A549 (cell line): Measurements from ENCODE around the gene GSAP.

Experiments used
- CHD2 ChIP-seq: fragments of 150-350 bp; IDR thresholded peaks from 2 replicates; pipeline ENCODE4 v1.6.1; 2014; ENCODE audit warnings: low read length; ENCODE audit not compliant: partially characterized antibody
- EP300 ChIP-seq, 2 experiments: fragments of >200 bp; sonication (Bioruptor Twin); formaldehyde crosslinking; IDR thresholded peaks; 2 replicates in 1 of 2; 3 replicates in 1 of 2; pipeline ENCODE4 v1.6.1; 2016 to 2017
- JUN ChIP-seq, 2 experiments: fragments of >200 bp; sonication (Bioruptor Twin); formaldehyde crosslinking; IDR thresholded peaks; 2 replicates in 1 of 2; 3 replicates in 1 of 2; pipeline ENCODE4 v1.6.1; 2016 to 2017
- JUNB ChIP-seq: fragments of >200 bp; sonication (Bioruptor Twin); formaldehyde crosslinking; IDR thresholded peaks from 2 replicates; pipeline ENCODE4 v1.6.1; 2016
- POLR2A ChIP-seq: IDR thresholded peaks from 2 replicates; pipeline ENCODE4 v1.6.1; 2012; ENCODE audit warnings: mild to moderate bottlenecking, low read length
- RAD21 ChIP-seq, 2 experiments: fragments of >200 bp in 1 of 2; sonication (Bioruptor Twin) in 1 of 2; formaldehyde crosslinking in 1 of 2; IDR thresholded peaks in 1 of 2; conservative IDR thresholded peaks in 1 of 2; 2 replicates in 1 of 2; 3 replicates in 1 of 2; pipeline ENCODE4 v1.6.1; 2012 to 2018; ENCODE audit warnings: inconsistent platforms in 1 of 2
- RFX5 ChIP-seq: fragments of 450-650 bp; IDR thresholded peaks from 2 replicates; pipeline ENCODE4 v1.7.1; 2014; ENCODE audit warnings: antibody characterized with exemption, mild to moderate bottlenecking, moderate library complexity
- TFCP2L1 ChIP-seq: fragments of 250-450 bp; sonication (Bioruptor Pico); IDR thresholded peaks from 2 replicates; pipeline ENCODE4 v1.5.0; 2021; ENCODE audit warnings: mild to moderate bottlenecking
- TF ChIP-seq, protein P1 (sequence below): IDR thresholded peaks from 2 replicates; pipeline ENCODE4 v1.6.1; 2012; ENCODE audit warnings: low read depth, borderline replicate concordance
- TF ChIP-seq, protein P2 (sequence below): fragments of 450-650 bp; IDR thresholded peaks from 2 replicates; pipeline ENCODE4 v1.6.1; 2014; ENCODE audit warnings: antibody characterized with exemption
- TF ChIP-seq, protein P3 (sequence below): fragments of >200 bp; sonication (Bioruptor Twin); formaldehyde crosslinking; IDR thresholded peaks from 3 replicates; pipeline ENCODE4 v1.5.1; 2016
- TF ChIP-seq, protein P4 (sequence below): fragments of 200-600 bp; sonication (generic); IDR thresholded peaks from 2 replicates; pipeline ENCODE4 v1.6.1; 2016; ENCODE audit warnings: antibody characterized with exemption, mild to moderate bottlenecking, moderate library complexity

DNA sequence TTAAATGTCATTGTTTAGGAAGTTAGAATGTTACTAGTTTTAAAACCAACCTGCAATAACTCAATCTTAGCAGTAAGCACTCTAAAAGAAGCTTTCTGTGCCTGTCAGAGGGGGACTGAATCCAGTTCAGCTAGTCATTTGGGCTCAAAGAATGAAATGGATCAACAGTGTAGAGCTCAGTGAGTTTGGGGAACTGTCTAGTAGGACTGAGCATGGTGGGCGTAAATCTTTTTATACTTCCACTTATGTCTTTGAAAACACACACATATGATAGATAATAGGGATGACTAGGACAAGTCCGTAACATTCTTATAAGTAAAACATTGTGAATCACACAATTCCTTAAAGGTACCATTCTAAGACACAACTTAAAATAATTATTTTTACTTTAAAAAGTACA, 11.5 kb downstream of the GSAP start:
- TF ChIP-seq JUN (IDR thresholded peaks at IDR 0.05) (no peak), POLR2A (no peak), TFCP2L1 (CRISPR knock-in tag) (no peak), RAD21 (conservative IDR thresholded peaks at IDR 0.05 in 1 of 2, IDR thresholded peaks at IDR 0.05 in 1 of 2) (no peak), CHD2 (no peak), JUNB (no peak), EP300 (IDR thresholded peaks at IDR 0.05) (no peak), RFX5 (no peak)
- TF ChIP-seq, protein P1, sequence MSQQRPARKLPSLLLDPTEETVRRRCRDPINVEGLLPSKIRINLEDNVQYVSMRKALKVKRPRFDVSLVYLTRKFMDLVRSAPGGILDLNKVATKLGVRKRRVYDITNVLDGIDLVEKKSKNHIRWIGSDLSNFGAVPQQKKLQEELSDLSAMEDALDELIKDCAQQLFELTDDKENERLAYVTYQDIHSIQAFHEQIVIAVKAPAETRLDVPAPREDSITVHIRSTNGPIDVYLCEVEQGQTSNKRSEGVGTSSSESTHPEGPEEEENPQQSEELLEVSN, result no peak
- TF ChIP-seq, protein P2, sequence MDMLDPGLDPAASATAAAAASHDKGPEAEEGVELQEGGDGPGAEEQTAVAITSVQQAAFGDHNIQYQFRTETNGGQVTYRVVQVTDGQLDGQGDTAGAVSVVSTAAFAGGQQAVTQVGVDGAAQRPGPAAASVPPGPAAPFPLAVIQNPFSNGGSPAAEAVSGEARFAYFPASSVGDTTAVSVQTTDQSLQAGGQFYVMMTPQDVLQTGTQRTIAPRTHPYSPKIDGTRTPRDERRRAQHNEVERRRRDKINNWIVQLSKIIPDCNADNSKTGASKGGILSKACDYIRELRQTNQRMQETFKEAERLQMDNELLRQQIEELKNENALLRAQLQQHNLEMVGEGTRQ, result no peak
- TF ChIP-seq, protein P3, sequence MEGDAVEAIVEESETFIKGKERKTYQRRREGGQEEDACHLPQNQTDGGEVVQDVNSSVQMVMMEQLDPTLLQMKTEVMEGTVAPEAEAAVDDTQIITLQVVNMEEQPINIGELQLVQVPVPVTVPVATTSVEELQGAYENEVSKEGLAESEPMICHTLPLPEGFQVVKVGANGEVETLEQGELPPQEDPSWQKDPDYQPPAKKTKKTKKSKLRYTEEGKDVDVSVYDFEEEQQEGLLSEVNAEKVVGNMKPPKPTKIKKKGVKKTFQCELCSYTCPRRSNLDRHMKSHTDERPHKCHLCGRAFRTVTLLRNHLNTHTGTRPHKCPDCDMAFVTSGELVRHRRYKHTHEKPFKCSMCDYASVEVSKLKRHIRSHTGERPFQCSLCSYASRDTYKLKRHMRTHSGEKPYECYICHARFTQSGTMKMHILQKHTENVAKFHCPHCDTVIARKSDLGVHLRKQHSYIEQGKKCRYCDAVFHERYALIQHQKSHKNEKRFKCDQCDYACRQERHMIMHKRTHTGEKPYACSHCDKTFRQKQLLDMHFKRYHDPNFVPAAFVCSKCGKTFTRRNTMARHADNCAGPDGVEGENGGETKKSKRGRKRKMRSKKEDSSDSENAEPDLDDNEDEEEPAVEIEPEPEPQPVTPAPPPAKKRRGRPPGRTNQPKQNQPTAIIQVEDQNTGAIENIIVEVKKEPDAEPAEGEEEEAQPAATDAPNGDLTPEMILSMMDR, result no peak
- TF ChIP-seq, protein P4, sequence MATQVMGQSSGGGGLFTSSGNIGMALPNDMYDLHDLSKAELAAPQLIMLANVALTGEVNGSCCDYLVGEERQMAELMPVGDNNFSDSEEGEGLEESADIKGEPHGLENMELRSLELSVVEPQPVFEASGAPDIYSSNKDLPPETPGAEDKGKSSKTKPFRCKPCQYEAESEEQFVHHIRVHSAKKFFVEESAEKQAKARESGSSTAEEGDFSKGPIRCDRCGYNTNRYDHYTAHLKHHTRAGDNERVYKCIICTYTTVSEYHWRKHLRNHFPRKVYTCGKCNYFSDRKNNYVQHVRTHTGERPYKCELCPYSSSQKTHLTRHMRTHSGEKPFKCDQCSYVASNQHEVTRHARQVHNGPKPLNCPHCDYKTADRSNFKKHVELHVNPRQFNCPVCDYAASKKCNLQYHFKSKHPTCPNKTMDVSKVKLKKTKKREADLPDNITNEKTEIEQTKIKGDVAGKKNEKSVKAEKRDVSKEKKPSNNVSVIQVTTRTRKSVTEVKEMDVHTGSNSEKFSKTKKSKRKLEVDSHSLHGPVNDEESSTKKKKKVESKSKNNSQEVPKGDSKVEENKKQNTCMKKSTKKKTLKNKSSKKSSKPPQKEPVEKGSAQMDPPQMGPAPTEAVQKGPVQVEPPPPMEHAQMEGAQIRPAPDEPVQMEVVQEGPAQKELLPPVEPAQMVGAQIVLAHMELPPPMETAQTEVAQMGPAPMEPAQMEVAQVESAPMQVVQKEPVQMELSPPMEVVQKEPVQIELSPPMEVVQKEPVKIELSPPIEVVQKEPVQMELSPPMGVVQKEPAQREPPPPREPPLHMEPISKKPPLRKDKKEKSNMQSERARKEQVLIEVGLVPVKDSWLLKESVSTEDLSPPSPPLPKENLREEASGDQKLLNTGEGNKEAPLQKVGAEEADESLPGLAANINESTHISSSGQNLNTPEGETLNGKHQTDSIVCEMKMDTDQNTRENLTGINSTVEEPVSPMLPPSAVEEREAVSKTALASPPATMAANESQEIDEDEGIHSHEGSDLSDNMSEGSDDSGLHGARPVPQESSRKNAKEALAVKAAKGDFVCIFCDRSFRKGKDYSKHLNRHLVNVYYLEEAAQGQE, result no peak
